GM18861 (cell line): ENCODE data around the gene PPAT.
"Not testable (repeated sequence)": the region's sequence is repeated elsewhere in the genome, so short reads cannot be mapped to it uniquely, and the experiment has no call there.

Source experiments
- ATAC-seq: cut with Tn5 transposase; IDR thresholded peaks from one replicate; pipeline ENCODE4 v1.9.1; 2021; ENCODE audit not compliant: unreplicated experiment

PPAT gene

GRCh38 chr4:56387023-56388001 lies 48.1 kb downstream of the PPAT start, which contains the start of gene AASDH:
Gene AASDH, minus strand, starts transcription at chr4:56387491. Its CDS starts 3,192 bp downstream, at chr4:56384299.
- peak; percentile 84 for ATAC-seq

GRCh38 chr4:56386091-56386490 lies 49.3 kb downstream of the PPAT start:
- no peak for ATAC-seq

- no peak for ATAC-seq
Measured at GRCh38 chr4:56375458-56375857, 60.0 kb downstream of the PPAT start.

DNA sequence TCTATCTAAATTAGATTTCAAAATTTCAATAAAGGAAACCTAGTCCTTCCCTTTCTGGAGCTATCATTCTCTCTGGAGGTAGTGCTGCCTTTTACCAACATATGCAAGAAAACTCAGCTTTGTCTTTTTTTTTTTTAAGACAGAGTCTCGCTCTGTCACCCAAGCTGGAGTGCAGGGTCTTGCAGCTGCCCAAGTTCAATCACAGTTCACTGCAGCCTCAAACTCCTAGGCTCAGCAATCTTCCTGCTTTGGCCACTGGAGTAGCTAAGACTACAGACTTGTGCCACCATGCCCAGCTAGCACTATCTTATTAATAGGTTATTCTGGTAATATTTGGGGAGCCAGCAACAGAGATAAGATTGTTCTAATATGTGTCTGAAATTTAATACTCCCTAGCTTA lies 60.5 kb downstream of the PPAT start:
- ATAC-seq, result no peak

DNA sequence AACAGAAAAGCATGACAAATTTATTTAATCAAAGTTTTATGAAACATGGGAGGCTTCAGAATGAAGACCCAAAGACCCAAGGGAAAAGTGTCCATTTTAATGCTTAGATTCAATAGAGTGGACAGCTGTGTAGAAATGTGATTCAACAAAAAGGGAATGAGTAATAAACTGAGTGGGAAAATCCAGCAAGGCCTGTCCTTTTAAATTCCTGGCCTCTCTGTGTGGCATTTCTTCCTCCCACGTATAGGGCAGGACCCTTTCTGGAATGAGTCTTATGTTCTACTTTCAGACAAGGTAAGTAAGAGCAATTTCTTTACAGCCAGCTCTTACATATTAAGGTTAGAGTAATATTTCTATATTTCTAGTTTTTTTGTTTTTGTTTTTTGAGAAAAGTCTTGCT lies 62.6 kb downstream of the PPAT start:
- no peak for ATAC-seq

DNA sequence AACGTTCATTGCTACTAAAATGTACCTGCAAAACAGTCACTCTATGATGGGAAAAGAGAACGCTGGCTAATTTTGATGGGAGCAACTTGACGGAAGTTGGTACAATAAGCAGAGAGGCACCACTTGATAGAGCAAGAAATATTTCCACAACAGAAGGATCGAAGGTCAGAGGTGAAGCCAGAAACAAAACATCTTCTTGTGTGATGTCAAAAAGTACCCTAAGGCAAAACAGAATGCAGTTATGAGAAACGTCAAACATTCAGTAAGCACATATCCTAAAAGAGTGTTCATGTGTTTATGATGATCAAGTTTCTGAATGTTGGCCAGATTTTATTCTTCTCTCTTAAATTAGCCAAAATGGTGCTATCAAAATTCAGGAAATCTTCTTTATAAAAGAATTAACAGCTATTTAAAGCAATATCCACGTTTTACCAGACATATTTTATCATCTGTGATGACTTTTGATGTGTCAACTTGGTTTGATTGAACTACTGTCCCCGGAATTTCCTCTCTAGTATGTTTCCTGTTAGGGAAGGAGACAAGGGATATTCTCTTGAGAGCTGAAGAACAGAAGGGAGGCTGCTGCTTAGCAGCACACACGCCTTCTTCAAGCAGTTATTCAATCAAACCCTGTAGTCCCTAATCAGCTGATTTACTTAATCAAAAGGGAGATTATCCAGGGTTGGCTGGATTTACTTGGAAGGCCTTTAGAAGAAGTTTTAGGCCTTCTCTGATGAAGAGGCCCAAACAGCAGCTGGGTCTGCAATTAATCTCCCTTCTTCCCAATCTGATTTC lies 63.8 kb downstream of the PPAT start:
- ATAC-seq, result no peak

- no peak for ATAC-seq
Measured at GRCh38 chr4:56370377-56370776, 65.0 kb downstream of the PPAT start.

DNA sequence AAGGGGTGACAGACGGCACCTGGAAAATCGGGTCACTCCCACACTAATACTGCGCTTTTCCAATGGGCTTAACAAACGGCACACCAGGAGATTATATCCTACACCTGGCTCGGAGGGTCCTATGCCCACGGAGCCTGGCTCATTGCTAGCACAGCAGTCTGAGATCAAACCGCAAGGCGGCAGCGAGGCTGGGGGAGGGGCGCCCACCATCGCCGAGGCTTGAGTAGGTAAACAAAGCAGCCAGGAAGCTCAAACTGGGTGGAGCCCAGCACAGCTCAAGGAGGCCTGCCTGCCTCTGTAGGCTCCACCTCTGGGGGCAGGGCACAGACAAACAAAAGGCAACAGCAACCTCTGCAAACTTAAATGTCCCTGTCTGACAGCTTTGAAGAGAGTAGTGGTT lies 72.4 kb downstream of the PPAT start:
- ATAC-seq, result not testable (repeated sequence)

DNA sequence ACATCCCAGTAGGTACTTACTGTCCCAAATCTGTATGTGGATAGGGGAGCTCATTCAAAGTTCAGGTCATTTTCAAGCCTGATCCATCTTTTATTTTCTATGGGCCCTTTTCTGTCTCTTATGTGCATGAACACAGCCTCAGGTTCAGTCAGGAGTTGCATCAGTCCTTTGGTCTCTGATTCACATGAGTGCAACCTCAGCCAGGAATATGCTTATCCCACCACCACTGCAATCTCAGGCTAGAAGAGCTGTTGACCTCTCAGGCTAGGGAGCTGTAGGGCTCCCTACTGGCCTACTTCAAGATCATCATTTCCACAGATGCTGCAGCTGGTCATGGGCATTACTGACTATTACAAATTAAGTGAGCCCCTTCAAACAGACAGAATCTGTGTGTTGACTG lies 75.3 kb downstream of the PPAT start:
- no peak for ATAC-seq

DNA sequence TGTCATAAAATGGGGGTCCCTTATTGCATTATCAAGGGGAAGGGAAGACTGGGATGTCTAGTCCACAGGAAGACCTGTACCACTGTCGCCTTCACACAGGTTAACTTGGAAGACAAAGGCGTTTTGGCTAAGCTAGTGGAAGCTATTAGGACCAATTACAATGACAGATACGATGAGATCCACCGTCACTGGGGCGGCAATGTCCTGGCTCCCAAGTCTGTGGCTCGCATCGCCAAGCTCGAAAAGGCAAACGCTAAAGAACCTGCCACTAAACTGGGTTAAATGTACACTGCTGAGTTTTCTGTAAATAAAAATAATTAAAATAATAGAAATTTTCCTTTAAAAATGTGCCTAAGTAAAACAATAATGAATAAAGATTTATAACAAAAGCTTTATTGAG lies 78.8 kb downstream of the PPAT start:
- ATAC-seq, result no peak

GRCh38 chr4:56348576-56348975 lies 86.8 kb downstream of the PPAT start:
- ATAC-seq, result no peak

- ATAC-seq, result no peak
Measured at GRCh38 chr4:56345458-56345857, 90.0 kb downstream of the PPAT start.
